HG02884 (cell line): ENCODE results near the gene RAB9A.

Source experiments
- ATAC-seq: cut with Tn5 transposase; IDR thresholded peaks from one replicate; pipeline ENCODE4 v1.9.1; 2021; ENCODE audit warnings: mild to moderate bottlenecking, moderate library complexity; ENCODE audit not compliant: unreplicated experiment

The RAB9A gene

DNA sequence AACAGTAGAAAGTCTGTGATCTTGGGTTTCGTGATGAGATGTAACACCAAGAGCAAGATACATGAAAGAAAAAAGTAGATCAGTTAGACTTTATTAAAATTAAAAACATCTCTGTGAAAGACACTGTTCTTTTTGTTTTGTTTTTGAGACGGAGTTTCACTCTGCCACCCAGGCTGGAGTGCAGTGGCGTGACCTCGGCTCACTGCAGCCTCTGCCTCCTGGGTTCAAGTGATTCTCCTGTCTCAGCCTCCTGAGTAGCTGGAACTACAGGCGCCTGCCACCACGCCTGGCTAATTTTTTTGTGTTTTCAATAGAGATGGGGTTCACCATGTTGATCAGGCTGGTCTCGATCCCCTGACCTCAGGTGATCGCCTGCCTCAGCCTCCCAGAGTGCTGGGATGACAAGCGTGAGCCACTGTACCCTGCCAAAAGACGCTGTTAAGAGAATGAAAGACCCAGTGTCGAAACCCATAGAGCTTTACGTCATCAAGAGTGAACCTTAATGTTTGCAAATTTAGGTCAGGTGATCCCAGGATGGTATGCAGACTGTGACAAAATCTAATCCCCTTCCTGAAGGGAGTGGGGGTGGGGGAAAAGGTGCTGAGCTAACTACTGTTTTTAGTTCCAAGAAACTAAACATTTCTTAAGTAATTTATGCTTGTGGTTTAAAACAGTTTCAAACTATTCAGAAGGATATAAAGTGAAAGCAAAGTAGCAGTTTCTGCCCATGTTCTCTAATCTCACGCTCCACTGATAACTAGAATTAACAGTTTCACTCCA lies 53.7 kb downstream of the RAB9A start:
- ATAC-seq, result peak; percentile 85

DNA sequence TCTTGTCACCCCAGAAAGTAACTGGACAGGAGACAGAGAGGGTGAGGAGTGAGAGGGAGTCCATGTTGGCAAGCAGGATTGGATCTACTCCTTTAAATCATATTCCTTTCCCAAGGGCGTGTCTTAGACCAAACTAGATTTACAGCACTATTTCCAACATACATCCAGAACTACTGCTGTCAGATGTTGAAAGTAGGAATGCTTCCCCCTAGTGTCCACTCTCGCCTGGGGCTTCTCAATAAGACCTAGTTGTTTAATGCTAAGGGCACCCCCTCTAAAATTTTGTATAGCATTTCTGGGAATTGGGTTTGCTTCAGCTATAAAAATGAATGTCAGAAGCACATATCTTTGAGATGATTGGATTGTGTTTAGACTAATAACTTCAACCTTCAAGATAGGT lies 58.9 kb downstream of the RAB9A start:
- ATAC-seq, result no peak

DNA sequence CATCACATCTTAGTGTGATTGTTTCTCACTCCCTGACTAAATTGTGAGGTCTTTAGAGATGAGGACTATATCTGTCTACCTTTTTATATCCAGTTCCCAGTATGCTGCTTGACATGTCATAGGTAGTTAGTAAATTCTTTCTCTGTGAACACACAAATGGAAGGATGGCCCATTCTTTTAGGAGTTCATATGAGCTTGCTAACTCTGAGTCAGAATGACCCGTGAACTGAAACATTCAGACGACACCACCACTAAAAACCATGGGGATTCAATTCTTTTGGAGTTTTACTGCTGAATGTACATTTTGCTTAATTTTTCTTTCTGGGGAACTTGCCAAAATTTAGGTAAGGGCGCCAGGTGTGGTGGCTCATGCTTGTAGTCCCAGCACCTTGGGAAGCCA lies 59.6 kb downstream of the RAB9A start:
- ATAC-seq, result no peak

DNA sequence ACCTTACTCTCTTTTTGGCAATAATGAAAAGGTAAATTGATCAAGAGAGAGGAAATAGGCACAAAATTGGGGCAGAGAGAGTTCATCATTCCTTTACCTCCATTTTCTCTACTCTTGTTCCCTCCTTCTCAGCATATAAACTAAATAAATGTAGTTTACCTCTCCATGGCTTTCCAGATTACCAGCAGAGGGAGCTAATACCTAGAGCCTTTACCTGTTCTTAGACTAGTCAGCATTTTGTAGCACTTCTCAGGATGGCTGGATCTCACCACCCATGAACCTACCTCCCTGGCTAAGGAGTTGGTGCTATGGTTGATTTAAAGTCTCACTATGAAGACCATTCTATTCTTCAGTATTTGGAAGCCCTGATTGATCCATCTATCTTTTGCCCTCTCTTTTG lies 61.3 kb downstream of the RAB9A start:
- ATAC-seq, result no peak

DNA sequence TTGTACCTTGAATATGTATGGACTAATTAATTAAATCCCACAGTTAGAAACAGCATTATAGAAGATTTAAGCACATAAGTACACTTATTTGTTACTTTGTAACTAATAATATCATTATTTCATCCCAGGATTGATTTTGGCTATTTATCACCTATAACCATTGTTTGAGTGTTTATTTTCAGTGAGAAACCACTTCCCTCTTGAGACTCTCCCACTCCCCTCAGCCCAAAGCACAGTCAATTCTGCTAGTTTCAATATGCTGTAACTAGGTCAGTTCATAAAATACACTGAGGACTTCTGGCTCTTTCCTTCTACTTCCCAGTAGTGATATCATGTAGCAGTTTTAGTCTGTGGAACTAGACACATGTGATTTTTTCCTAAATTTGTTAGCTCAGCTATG lies 61.9 kb downstream of the RAB9A start:
- ATAC-seq, result no peak

DNA sequence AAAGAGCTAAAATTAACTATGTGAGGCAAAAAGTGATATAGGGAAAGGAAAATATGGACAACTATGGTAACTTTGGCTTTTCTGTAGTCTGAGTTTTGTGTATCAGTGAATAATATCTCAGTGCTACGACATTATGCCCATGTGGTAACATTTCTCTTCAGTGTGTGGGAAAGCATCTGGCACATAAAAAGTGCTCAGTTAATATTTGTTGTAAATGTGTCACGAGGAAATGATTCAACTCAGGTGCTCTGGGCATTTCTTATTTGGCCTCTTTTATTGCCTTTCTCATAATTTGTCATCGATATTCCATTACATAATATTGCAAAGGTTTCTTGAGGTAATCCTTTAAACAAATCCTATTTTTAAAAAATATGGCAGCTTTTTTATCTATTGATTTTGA lies 63.2 kb downstream of the RAB9A start:
- ATAC-seq, result no peak

DNA sequence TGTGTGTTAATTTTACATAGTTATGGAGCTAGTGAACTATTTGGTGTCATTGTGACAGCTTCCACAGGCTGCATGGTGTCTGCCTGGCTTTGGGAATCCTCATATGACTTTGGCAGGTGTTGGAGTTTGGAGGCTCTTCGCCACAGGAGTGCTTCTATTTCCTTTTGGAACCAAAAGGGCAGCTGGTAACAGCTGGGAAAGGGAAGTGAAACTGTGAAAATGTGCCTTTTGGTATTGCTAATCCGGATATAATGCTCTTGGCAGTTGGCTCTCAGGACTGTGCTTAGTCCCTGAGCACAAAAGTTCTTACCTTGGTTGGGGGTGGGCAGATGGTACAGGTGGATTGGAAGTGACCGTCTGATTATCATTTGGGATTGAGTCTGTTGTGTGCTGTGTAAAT lies 63.7 kb downstream of the RAB9A start:
- peak; percentile 53 for ATAC-seq

DNA sequence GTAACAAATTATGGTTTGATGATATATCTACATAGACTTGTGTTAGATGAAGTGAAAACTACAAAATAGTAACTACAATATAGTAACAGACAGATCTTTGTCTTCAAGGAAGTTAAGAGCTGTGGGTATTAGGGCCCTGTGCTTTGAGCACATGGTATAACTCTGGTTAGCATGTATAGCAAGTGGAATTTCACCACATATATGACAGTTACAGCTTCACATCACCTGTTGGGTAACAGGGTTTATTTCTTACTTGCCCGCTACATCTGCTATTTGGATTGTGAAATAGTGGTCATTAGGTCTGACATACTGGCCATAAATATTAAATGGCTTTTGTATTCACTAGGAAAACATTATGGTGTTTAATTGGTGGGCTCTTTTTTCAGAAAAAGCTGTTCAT lies 65.8 kb downstream of the RAB9A start:
- ATAC-seq, result no peak

DNA sequence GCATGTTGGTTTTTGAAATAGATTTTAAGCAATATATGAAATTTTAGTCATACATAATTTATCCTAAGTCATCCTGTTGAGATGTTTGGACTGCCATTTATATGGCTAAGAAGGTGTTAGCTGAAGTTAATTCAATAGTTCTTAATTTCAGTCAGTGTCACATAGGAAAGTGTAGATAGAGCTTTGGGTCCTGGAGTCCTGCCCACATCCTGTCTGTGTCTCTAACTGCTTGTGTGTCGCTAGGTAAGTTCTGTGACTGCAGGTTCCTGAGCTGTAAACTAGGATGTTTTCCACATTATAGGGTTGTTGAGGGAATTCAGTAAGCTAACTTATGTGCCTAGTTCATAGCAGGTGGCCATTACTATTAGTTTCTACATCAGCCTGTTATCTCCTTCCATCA lies 66.3 kb downstream of the RAB9A start:
- no peak for ATAC-seq

DNA sequence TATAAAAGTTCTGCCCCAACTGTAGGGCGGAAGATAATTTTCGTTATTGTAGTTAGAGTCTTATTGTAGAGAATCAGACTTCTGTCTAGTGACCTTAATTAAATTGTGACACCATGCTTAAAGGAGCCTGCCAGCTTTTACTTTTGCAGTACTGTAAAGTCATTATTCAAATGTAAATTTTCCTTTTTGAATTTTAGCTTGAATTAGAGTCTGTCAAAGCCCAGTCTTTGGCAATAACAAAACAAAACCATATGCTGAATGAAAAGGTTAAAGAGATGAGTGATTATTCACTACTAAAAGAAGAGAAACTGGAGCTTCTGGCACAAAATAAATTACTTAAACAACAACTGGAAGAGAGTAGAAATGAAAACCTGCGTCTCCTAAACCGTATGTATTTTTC lies 67.5 kb downstream of the RAB9A start:
- ATAC-seq, result no peak

DNA sequence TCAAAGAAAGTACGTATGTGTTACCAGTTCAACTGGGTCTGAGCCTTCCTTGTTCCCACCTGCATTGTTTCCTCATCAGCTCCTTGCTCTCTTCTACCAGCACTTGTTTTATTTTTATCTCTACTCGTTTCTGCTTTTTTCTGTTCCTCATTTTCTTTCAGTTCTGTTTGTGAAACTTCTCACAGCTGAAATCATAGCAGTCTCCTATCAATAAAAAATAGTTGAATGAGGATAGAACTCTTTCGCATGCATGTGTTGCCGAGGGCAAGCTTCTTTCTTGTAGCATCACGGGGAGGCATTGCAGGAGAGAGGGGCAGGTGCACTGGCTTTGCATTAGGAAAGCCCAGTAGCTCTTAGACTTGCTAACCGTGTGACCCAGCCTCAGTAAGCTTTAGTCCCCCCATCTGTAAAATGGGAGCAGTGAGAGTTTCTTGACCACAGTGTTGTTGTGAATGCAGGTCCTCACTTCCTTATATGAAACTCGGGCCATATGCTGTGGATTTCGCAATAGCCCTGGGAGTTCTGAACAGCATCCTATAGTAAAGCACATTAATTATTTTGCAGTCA lies 70.3 kb downstream of the RAB9A start:
- ATAC-seq, result peak; percentile 49
